Right ventricle myocardium superior (tissue), 1 donor: ENCODE data around the gene GPR146. TPM values are rescaled to one million over a fixed set of nuclear protein-coding genes. Genes with fewer than 3 reads are reported as not detected.
"Not testable (repeated sequence)": the region's sequence is repeated elsewhere in the genome, so short reads cannot be mapped to it uniquely, and the experiment has no call there.

Experiments used
- ATAC-seq: fragments of 200-7000 bp; cut with Tn5 transposase; one replicate; pipeline ENCODE4 v1.9.1; 2020; ENCODE audit warnings: mild to moderate bottlenecking; ENCODE audit not compliant: poor library complexity
- DNase-seq: peaks from one replicate; pipeline ENCODE4 v3.0.0-alpha.2; 2020
- intact Hi-C: fragments of 100-400 bp; cut with DNase I; formaldehyde crosslinking; loops from one replicate; pipeline ENCODE4 v1.11.2; 2022
- total RNA-seq: library from RNA; stranded (reverse); fragmentation: NEBNext Ultra II Directional; extraction: Animal tissue kit (Norgen Biotek cat#: 25700); gene quantifications from one replicate; pipeline ENCODE4 v1.2.1, GENCODE V29; 2021
- donor health status: DM: no; HTN: yes; CAD: no; lungs with severe emphysema.

Gene GPR146
- total RNA-seq, 1 donor from 2014 or later, result 26.3 TPM

GRCh38 chr7:1036164-1036928 is 8.0 kb upstream of the GPR146 start:
- DNase-seq, intact Hi-C loops, ATAC-seq: not testable (repeated sequence)

- intact Hi-C loops, result not testable (repeated sequence)
Measured at GRCh38 chr7:1040233-1040632, 4.1 kb upstream of the GPR146 start.

DNA sequence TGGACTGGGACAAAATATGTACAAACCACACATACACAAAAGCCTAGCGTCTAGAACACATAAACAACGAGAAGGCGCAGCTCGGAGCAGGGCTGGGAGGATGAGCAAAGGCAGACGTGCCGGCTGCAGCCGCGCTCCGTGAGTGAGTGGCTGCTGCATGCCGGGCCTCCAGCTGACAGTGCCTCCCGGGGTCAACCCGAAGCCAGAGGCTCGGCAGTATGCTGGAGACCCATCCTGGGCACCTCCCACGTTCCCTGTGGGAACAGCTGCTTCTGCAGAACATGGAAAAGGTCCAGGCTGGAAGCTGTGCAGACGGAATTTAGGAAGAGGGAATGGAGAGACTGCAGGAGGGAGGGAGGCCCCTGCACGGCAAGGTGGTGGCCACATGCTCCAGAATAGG is 3.6 kb upstream of the GPR146 start:
- DNase-seq (no peak), ATAC-seq (no peak)
- intact Hi-C loops, result no loop called here

More at GRCh38 chr7:1040233-1040632, 4.1 kb upstream of the GPR146 start:
- ATAC-seq, DNase-seq: not testable (repeated sequence)

GRCh38 chr7:1041551-1042491 is 2.5 kb upstream of the GPR146 start:
- intact Hi-C loops, result no loop called here
- ATAC-seq (no peak), DNase-seq (no peak)

- DNase-seq, result no peak
- intact Hi-C loops, result no loop called here
- ATAC-seq, result peak; percentile 28
Measured at GRCh38 chr7:1042492-1042833, 1.9 kb upstream of the GPR146 start.

GRCh38 chr7:1043552-1044188 is 676 bp upstream of the GPR146 start:
- DNase-seq, result peak; percentile 45

DNA sequence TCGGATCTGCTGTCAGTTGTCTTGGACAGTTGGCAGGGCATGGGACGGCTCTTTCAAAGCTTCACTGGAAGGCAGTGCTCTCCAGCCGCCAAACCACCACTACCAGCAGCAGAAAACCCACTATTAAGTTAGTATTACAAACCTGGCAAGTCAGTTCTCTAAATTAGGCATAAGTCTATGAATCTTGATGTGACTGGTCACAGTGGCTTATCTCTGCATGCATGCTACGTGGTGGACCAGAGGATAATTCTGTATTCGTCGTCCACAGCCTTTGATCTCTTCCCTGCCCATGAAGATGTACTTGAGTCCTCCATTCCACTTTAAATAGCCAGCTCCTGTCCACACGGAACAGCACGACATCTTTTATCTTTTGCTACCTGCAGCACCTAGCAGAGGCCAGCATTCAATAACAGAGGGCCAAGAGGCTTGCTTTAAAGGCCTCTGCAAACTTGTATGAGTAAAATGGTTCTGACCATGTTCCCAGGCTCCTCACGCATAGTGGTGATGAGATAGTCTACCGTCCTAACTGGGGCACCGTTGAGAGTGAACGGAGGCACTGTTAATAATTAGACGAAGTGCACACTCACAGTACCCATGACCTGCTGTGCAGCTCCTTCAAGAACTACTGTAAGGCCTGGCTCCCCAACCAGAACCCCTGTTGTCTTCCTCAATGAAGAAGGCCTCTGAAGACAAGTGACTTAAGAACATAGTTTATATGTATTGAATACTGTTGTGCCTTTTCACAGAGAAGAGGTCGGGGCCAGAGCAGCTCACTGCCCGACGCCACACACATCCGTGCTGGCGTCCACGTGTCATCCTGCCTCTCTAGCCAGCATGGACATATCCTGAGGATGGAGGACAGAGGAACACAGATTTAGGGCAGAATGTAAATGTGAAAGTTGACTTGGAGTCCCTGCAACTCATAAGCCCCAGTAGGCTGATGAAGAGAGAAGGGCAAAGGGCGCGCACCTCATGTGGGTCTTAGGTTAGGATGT is 1.0 kb downstream of the GPR146 start:
- intact Hi-C loops, result no loop called here
- DNase-seq (no peak), ATAC-seq (no peak)

More at GRCh38 chr7:1043552-1044188, 676 bp upstream of the GPR146 start:
- ATAC-seq, result peak; percentile 6
- intact Hi-C loops, result no loop called here

DNA sequence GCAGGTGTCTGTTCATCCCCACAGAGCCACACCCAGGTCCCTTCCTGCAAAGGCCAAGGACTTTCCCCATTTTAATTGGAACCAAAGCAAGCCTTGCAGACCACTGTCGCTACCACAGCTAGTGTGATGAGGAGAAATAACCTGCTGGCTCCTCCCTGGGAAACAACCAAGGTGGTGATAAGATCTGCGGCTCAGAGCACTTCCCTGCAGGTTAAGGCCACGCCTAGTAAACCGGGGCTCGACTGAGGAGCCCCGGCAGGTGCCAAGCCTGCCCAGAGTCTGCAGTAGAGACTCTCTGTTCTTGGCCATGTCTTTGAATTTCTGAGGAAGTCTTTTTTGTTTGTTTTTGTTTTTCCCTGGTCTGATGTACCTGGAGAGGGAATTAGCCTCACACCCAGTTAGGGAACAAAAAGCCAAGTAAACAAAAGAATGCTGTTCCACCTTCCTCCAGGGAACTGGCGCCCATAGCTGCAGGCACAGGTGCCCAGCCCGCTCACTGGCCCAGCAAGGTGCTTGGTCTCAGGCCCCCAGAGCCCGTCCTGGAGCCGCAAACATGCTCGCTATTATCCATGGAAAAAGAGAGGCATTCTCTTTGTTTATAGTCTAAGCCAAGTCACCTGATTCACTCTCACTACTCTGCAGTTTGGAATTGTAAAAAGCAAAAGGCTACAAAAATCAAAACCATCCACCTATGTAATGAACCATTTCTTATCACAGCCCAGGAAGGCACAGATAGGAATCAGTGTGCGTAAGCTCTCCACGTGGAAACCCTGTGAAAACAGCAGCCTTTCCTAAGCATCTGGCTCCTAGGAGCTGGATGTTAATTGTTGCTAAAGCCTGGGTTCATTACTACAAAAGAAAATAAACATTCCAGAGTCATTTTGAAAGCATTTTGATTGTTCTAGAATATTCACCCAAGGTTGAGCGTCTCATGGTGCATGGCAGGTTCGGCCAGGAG is 2.7 kb downstream of the GPR146 start:
- no peak for DNase-seq
- ATAC-seq, result no peak
- intact Hi-C loops, result no loop called here

DNA sequence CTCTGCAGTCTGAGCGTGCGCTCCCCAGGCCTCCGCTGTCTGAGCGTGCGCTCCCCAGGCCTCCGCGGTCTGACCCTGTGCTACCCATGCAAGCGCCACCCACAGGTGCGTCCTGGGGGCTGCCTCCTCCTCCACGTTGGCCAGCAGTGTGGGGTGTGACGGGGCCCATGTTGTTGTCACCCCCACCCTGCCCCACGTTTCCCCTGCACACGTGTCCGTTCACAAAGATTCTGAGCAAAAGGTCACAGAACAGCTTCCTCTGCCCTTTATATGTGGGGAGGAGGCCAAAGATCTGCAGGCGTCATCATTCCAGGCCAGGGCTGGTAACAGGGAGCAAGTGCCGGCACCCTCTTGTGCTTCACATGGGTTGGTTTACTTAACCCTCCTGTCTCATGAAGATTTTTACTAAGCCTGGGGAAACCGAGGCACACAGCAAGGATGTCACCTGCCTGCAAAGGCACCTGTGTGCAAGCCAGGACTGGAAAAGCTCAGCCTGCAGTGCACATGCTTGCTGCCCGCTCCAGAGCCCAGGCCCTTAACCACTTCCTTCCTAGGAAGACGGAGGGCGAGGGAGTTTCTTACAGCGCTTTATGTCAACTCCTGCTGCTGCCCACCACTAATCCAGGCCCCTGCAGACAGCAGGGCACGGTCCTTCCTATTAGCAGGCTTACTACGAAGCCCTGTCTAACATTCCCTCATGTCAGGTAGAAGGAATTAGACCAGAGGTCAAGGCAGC is 4.8 kb downstream of the GPR146 start:
- DNase-seq (peak; percentile 60), ATAC-seq (no peak)
- intact Hi-C loops, result no loop called here

- ATAC-seq (no peak), DNase-seq (peak; percentile 28)
- intact Hi-C loops, result no loop called here
Measured at GRCh38 chr7:1049801-1050200, 5.5 kb downstream of the GPR146 start.

GRCh38 chr7:1050254-1050906 is 6.0 kb downstream of the GPR146 start:
- no peak for ATAC-seq
- DNase-seq, result no peak
- intact Hi-C loops, result no loop called here

DNA sequence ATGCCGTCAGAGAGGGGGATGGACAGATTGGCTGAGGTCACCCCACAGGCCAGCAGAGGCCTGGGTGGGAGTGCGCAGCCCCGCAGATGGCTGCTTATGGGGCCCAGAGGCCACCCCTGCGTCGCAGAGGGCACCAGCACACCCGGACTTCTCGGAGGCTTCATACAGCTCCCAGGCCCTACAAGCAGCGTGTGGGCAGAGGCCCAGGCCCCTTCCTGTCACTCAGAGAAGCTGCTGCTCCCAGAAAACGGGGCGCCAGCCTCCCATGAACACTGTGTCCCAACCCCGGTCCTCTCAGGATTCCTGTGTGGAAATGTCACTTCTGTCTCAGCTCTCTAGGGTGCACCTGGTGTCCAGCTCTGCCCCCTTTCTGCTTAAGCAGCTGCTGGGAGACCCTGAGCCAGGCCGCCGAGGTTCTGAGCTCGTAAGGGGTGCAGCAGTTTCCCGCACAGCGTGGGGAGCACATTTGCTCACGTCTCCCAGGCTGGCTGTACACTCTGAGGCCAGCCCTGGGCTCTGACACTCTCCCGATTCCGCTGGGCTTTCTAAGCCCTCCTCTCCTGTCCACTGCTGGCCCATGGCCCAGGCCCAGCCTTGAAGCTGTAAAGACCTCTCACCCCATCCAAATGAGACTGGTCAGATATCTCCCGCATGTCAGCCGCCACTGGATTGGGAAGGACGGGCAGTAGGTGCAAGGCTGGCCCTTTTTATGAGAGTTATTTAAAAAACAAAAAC is 6.8 kb downstream of the GPR146 start:
- intact Hi-C loops, result no loop called here
- ATAC-seq (no peak), DNase-seq (peak; percentile 76)

DNA sequence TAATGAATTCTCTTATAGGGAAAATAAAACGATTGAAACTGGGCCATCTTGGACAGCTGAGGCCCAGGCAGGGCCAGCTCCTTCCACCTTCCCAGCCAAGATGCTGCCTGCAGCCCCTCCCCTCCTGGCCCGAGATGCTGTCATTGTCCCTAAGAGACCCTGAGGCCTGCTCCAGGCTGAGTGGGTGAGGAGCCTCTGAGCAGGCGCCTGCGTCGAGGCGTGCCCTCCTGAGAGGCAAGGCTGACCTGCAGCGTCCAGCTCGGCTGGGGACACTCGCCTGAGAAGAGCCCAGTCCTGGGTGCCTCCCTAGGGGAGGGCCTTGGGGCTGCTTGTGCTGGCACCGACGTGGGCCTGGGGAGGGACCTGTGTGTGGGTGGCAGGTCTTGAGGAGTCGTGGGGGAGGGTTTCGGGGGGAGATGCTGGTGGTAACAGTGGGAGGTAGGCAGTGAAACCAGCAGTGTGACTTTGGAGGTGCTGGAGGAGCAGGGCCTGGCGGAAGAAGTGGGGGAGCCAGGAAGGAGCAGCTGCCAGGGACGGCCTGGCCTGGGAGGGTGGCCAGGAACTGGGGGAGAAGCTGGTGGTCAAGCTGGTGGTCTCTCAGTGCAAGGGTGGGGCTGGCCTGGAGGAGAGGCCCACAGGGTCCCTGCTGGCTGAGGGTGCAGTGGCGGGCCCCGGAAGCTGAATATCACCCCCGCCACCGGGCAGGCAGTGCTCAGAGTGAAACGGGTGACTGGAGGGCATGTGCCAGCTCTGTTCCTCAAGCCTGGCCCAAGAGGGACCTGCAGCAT is 7.9 kb downstream of the GPR146 start:
- DNase-seq (peak; percentile 75), ATAC-seq (no peak)
- intact Hi-C loops, result no loop called here

GRCh38 chr7:1053002-1053411 is 8.7 kb downstream of the GPR146 start:
- intact Hi-C loops, result no loop called here
- DNase-seq, result peak; percentile 63
- ATAC-seq, result no peak
